SK-N-MC (cell line): ENCODE data around the gene ZNF593OS.

Experiments
- DNase-seq: peaks from one replicate; pipeline ENCODE4 v3.0.0-alpha.2; 2011; ENCODE audit warnings: low read depth, low spot score
- H3K27ac ChIP-seq: fragments of 200-600 bp; sonication (generic); 2 replicates; pipeline ENCODE4 v1.5.1; 2016; ENCODE audit warnings: mixed run types
- H3K36me3 ChIP-seq: fragments of 200-600 bp; sonication (generic); 2 replicates; pipeline ENCODE4 v1.6.1; 2017; ENCODE audit warnings: antibody characterized with exemption, low read length, mixed read lengths; ENCODE audit not compliant: insufficient read depth
- H3K4me3 ChIP-seq: fragments of 200-600 bp; sonication (generic); 2 replicates; pipeline ENCODE4 v1.5.1; 2016
- H3K9ac ChIP-seq: fragments of 200-600 bp; sonication (generic); 2 replicates; pipeline ENCODE4 v1.8.0; 2017; ENCODE audit warnings: mixed run types, mixed read lengths; ENCODE audit not compliant: insufficient read length
- H3K9me3 ChIP-seq: fragments of 200-600 bp; sonication (generic); 2 replicates; pipeline ENCODE4 v1.6.1; 2017; ENCODE audit warnings: low read depth, mild to moderate bottlenecking, antibody characterized with exemption, low read length, moderate library complexity, mixed read lengths
- EZH2 ChIP-seq: fragments of 200-600 bp; sonication (generic); IDR thresholded peaks from one replicate; pipeline ENCODE4 v1.6.1; 2017; ENCODE audit warnings: antibody characterized with exemption
- FOXP2 ChIP-seq: optimal IDR thresholded peaks from 2 replicates; pipeline ENCODE3; 2011; ENCODE audit warnings: mild to moderate bottlenecking, moderate library complexity; ENCODE audit not compliant: insufficient read depth; ENCODE audit errors: extremely low read length, control extremely low read depth
- POLR2AphosphoS5 ChIP-seq: IDR thresholded peaks from 2 replicates; pipeline ENCODE4 v1.6.1; 2012; ENCODE audit warnings: mild to moderate bottlenecking, low read depth, low read length, borderline replicate concordance

Gene ZNF593OS

GRCh38 chr1:26164036-26164860 lies 7.4 kb downstream of the ZNF593OS start:
- Histone ChIP-seq H3K9me3 (no peaks in the 10 kb centered on the region), H3K4me3 (peak overlapping the region; percentile 75), H3K36me3 (no peaks in the 10 kb centered on the region), H3K9ac (peak overlapping the region; percentile 53), H3K27ac (no peak overlapping the region)
- no peak for DNase-seq
- TF ChIP-seq POLR2AphosphoS5, result no peak

- Histone ChIP-seq H3K9me3 (no peaks in the 10 kb centered on the region), H3K9ac (no peak overlapping the region), H3K27ac (no peak overlapping the region), H3K36me3 (no peaks in the 10 kb centered on the region), H3K4me3 (peak overlapping the region; percentile 75)
- DNase-seq, result no peak
- TF ChIP-seq POLR2AphosphoS5 (no peak), FOXP2 (no peak), EZH2 (no peak)
These were observed 8.0 kb downstream of the ZNF593OS start for GRCh38 chr1:26163684-26164035.

- Histone ChIP-seq H3K9me3 (no peaks in the 10 kb centered on the region), H3K36me3 (no peaks in the 10 kb centered on the region), H3K4me3 (no peak overlapping the region), H3K27ac (no peak overlapping the region), H3K9ac (no peak overlapping the region)
- no peak for DNase-seq
- TF ChIP-seq EZH2 (no peak), POLR2AphosphoS5 (no peak), FOXP2 (no peak)
These were observed 9.4 kb downstream of the ZNF593OS start for GRCh38 chr1:26162220-26162709.

- Histone ChIP-seq H3K9me3 (no peaks in the 10 kb centered on the region), H3K9ac (no peak overlapping the region), H3K27ac (no peak overlapping the region), H3K4me3 (no peak overlapping the region), H3K36me3 (no peaks in the 10 kb centered on the region)
- DNase-seq, result no peak
- TF ChIP-seq FOXP2, result no peak
- no peak for TF ChIP-seq EZH2
- no peak for TF ChIP-seq POLR2AphosphoS5
These were observed 10.0 kb downstream of the ZNF593OS start for GRCh38 chr1:26161415-26162219.

GRCh38 chr1:26160527-26161414 lies 10.9 kb downstream of the ZNF593OS start:
- no peak overlapping the region for H3K27ac ChIP-seq
- no peak overlapping the region for H3K9ac ChIP-seq
- DNase-seq, result no peak
- TF ChIP-seq EZH2, result no peak
- no peak for TF ChIP-seq POLR2AphosphoS5
- no peak for TF ChIP-seq FOXP2
- H3K36me3 ChIP-seq, result no peaks in the 10 kb centered on the region
- H3K4me3 ChIP-seq, result no peak overlapping the region
- H3K9me3 ChIP-seq, result no peaks in the 10 kb centered on the region

GRCh38 chr1:26159743-26160039 lies 11.9 kb downstream of the ZNF593OS start:
- no peak overlapping the region for H3K4me3 ChIP-seq
- no peak for DNase-seq
- no peaks in the 10 kb centered on the region for H3K36me3 ChIP-seq
- no peak overlapping the region for H3K27ac ChIP-seq
- TF ChIP-seq FOXP2, result no peak
- no peak for TF ChIP-seq EZH2
- TF ChIP-seq POLR2AphosphoS5, result no peak
- no peaks in the 10 kb centered on the region for H3K9me3 ChIP-seq
- no peak overlapping the region for H3K9ac ChIP-seq

GRCh38 chr1:26158908-26159742 lies 12.5 kb downstream of the ZNF593OS start, which contains the start of gene FAM110D:
FAM110D (plus strand) TSS chr1:26159079; CDS start chr1:26161292, 2,213 bp downstream.
- Histone ChIP-seq H3K9ac (no peak within 1 kb of the TSS), H3K4me3 (no peak within 1 kb of the TSS), H3K27ac (no peak within 1 kb of the TSS), H3K36me3 (no peaks in the 10 kb centered on the region), H3K9me3 (no peaks in the 10 kb centered on the region)
- no peak for DNase-seq
- TF ChIP-seq POLR2AphosphoS5 (no peak), FOXP2 (no peak), EZH2 (no peak)
